Measurements from ENCODE around the gene NTRK2.

NTRK2 gene

GRCh38 chr9:84679571-84679970 lies 10.0 kb downstream of the NTRK2 start:
- H3K27ac ChIP-seq (ENCODE audit: low read depth, low read length, poor library complexity, severe bottlenecking), result no peak overlapping the region
- H4K20me1 ChIP-seq (ENCODE audit: insufficient read depth, low read length), result no peaks in the 10 kb centered on the region
- no peaks in the 10 kb centered on the region for H3K36me3 ChIP-seq (ENCODE audit: insufficient read depth, low read length)
- H3K4me2 ChIP-seq (ENCODE audit: low read length), result no peak overlapping the region
- H3K4me1 ChIP-seq (ENCODE audit: insufficient read depth, low read length, severe bottlenecking), result no peaks in the 10 kb centered on the region
- H3K79me2 ChIP-seq (ENCODE audit: insufficient read depth, low read length), result no peaks in the 10 kb centered on the region
- no peaks in the 10 kb centered on the region for H3K27me3 ChIP-seq (ENCODE audit: insufficient read depth, low read length)
- H3F3A ChIP-seq (ENCODE audit: insufficient read depth, low read length), result no peaks in the 10 kb centered on the region
- H2AFZ ChIP-seq (ENCODE audit: low read length), result no peak overlapping the region
- no peaks in the 10 kb centered on the region for H3K9me3 ChIP-seq (ENCODE audit: low read length)
- TF ChIP-seq CTCF (IDR thresholded peaks at IDR 0.05; ENCODE audit: low read length) (no peak), EZH2 (IDR thresholded peaks at IDR 0.05; ENCODE audit: borderline replicate concordance, low read length) (no peak)
- H3K9ac ChIP-seq (ENCODE audit: low read length), result no peak overlapping the region
- no peaks in the 10 kb centered on the region for H3K9me2 ChIP-seq (ENCODE audit: low read depth, low read length)
- no peak overlapping the region for H3K4me3 ChIP-seq (ENCODE audit: low read depth, low read length, poor library complexity, severe bottlenecking)

- H3K4me2 ChIP-seq (ENCODE audit: low read length), result no peak overlapping the region
- H3K4me3 ChIP-seq (ENCODE audit: low read depth, low read length, poor library complexity, severe bottlenecking), result no peak overlapping the region
- no peak overlapping the region for H3K27ac ChIP-seq (ENCODE audit: low read depth, low read length, poor library complexity, severe bottlenecking)
- no peaks in the 10 kb centered on the region for H3K9me2 ChIP-seq (ENCODE audit: low read depth, low read length)
- H3F3A ChIP-seq (ENCODE audit: insufficient read depth, low read length), result no peaks in the 10 kb centered on the region
- H3K9ac ChIP-seq (ENCODE audit: low read length), result no peak overlapping the region
- H2AFZ ChIP-seq (ENCODE audit: low read length), result no peak overlapping the region
- no peaks in the 10 kb centered on the region for H3K4me1 ChIP-seq (ENCODE audit: insufficient read depth, low read length, severe bottlenecking)
- no peak for TF ChIP-seq CTCF (IDR thresholded peaks at IDR 0.05; ENCODE audit: low read length)
- no peak for TF ChIP-seq EZH2 (IDR thresholded peaks at IDR 0.05; ENCODE audit: borderline replicate concordance, low read length)
- no peaks in the 10 kb centered on the region for H3K79me2 ChIP-seq (ENCODE audit: insufficient read depth, low read length)
- H4K20me1 ChIP-seq (ENCODE audit: insufficient read depth, low read length), result no peaks in the 10 kb centered on the region
- H3K36me3 ChIP-seq (ENCODE audit: insufficient read depth, low read length), result no peaks in the 10 kb centered on the region
- H3K27me3 ChIP-seq (ENCODE audit: insufficient read depth, low read length), result no peaks in the 10 kb centered on the region
- H3K9me3 ChIP-seq (ENCODE audit: low read length), result no peaks in the 10 kb centered on the region
These were observed 12.2 kb downstream of the NTRK2 start for GRCh38 chr9:84681516-84682285.

- Histone ChIP-seq H3K36me3 (ENCODE audit: insufficient read depth, low read length) (no peaks in the 10 kb centered on the region), H3K4me2 (ENCODE audit: low read length) (no peak overlapping the region), H2AFZ (ENCODE audit: low read length) (no peak overlapping the region), H3K79me2 (ENCODE audit: insufficient read depth, low read length) (no peaks in the 10 kb centered on the region), H3K9me2 (ENCODE audit: low read depth, low read length) (no peaks in the 10 kb centered on the region), H3K4me3 (ENCODE audit: low read depth, low read length, poor library complexity, severe bottlenecking) (no peak overlapping the region), H3K9ac (ENCODE audit: low read length) (no peak overlapping the region), H4K20me1 (ENCODE audit: insufficient read depth, low read length) (no peaks in the 10 kb centered on the region), H3K27me3 (ENCODE audit: insufficient read depth, low read length) (no peaks in the 10 kb centered on the region), H3K27ac (ENCODE audit: low read depth, low read length, poor library complexity, severe bottlenecking) (no peak overlapping the region), H3K4me1 (ENCODE audit: insufficient read depth, low read length, severe bottlenecking) (no peaks in the 10 kb centered on the region), H3F3A (ENCODE audit: insufficient read depth, low read length) (no peaks in the 10 kb centered on the region), H3K9me3 (ENCODE audit: low read length) (no peaks in the 10 kb centered on the region)
- TF ChIP-seq CTCF (IDR thresholded peaks at IDR 0.05; ENCODE audit: low read length), result no peak
- TF ChIP-seq EZH2 (IDR thresholded peaks at IDR 0.05; ENCODE audit: borderline replicate concordance, low read length), result no peak
These were observed 16.5 kb downstream of the NTRK2 start for GRCh38 chr9:84686068-84686467.
